ENCODE measurements around the gene MRPS34.

Gene MRPS34

DNA sequence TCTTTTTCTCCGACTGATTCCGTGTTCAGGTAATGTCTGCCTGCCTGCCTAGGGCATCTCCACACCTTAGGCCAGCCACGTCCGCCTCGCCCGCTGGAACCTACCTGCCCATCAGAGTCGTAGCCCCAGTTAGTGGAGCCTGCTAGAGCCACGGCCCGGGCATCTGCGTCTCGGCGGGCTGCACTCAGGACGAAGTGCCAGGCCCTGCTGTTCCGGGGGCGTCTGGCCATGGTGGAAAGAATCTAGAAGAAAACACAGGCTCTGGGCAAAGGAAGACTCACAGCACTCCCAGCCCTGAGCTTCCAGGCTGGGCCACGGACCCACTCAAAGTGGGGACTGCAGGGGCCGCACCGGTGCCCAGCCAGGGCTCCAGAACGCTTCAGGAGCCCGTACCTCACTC lies 8.3 kb upstream of the MRPS34 start:
- no peak for DNase-seq
- Mint-ChIP-seq H3K4me1 (peaks cover 28% of the 10 kb centered on the region), H3K27me3 (no peaks in the 10 kb centered on the region), H3K36me3 (no peaks in the 10 kb centered on the region), H3K27ac (peak overlapping the region; percentile 87), H3K9me3 (no peaks in the 10 kb centered on the region), H3K4me3 (peak overlapping the region; percentile 82)
- CTCF ChIA-PET, result interaction anchor here (1.0 kb wide), 1 partner anchor 11 kb away, joined by 3 read pairs; the partner anchor contains the start of gene NME3

DNA sequence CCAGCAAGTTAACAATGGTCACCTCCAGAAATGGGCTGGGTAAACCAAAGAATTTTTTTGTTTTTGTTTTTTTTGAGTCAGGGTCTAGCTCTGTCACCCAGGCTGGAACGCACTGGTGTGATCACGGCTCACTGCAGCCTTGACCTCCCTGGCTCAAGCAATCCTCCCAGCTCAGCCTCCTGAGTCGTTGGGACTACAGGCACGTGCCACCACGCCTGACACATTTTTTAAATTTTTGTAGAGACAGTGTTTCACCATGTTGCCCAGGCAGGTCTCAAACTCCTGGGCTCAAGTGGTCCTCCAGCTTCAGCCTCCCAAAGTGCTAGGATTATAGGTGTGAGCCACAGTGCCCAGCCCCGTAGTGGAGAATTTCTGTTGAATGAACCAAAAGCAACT lies 7.7 kb upstream of the MRPS34 start:
- Mint-ChIP-seq H3K4me1 (peaks cover 28% of the 10 kb centered on the region), H3K9me3 (no peaks in the 10 kb centered on the region), H3K4me3 (peak overlapping the region; percentile 82), H3K27me3 (no peaks in the 10 kb centered on the region), H3K27ac (no peak overlapping the region), H3K36me3 (no peaks in the 10 kb centered on the region)
- CTCF ChIA-PET, result no interaction called here
- DNase-seq, result no peak

DNA sequence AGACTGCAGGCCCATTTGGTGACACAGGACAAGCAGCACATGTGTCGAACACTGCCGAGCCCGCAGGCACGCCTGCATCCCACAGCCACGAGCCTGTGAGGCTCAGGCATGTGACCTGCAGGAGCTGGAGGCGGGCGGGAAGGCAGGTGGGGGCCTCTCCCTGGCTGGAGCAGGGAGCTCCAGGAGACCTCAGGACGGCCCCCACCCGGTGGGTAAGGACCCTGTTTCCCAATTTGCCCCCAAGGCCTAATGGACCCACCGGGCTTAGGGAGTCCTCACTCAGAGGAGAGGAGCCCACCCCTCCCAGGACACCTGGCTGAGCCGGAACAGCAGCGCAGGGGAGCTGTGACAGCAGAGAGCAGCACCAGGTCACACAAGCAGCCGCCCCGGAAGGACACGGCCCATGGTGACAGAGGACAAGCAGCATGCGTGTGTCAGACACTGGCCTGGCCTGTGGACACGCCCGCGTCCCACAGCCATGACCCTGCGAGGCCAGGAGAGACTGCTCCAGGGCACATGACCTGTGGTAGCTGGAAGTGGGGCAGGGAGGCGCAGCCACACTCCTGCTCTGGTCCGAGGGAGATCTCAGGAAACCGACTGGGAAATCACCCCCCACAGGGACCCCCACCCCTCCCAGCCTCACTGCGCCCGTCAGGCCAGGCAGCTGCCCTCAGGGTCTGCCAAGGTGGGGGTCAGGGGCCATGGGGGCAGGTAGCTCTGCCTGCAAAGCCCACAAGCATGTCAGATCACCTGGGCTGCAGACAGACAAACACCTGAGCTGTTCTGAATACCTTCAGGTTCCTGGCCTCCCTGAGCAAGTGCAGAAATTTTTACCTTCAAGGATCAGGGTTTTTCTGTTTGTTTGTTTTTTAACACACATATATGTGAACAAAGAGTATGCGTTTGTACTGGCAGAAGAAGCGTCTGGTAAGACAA lies 7.1 kb upstream of the MRPS34 start:
- Mint-ChIP-seq H3K4me1 (peaks cover 31% of the 10 kb centered on the region), H3K27me3 (no peaks in the 10 kb centered on the region), H3K36me3 (no peaks in the 10 kb centered on the region), H3K4me3 (peak overlapping the region; percentile 43), H3K9me3 (no peaks in the 10 kb centered on the region), H3K27ac (no peak overlapping the region)
- no peak for DNase-seq
- CTCF ChIA-PET, result interaction anchor here (0.5 kb wide), 1 partner anchor 1265 kb away, joined by 3 read pairs; no protein-coding TSS in a partner anchor

DNA sequence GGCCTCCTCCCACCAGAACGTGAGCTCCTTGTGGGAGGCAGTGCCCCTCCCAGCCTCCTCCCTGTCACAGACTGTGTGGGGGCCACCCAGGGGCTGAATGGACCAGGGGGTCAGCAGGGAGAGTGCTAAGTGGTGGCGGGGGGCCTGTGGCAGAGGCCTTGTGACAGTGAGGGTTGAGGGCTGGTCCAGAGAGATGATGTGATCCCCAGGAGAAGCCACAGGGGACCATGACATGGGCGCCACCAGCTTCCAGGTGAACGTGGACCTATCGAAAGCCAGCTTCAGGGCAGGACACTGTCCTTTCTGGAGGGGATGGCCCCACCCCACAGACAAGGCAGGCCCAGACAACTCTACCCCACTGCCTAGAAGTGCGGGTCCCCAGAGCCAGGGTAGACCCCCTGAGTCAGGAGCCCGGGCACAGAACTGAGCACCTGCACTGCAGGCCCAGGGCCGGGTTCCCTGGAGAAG lies 6.3 kb upstream of the MRPS34 start:
- Mint-ChIP-seq H3K36me3 (no peaks in the 10 kb centered on the region), H3K9me3 (no peaks in the 10 kb centered on the region), H3K4me3 (peak overlapping the region; percentile 15), H3K27ac (no peak overlapping the region), H3K4me1 (peaks cover 33% of the 10 kb centered on the region), H3K27me3 (no peaks in the 10 kb centered on the region)
- CTCF ChIA-PET, result interaction anchor here (0.5 kb wide), 1 partner anchor 1264 kb away, joined by 3 read pairs; no protein-coding TSS in a partner anchor
- no peak for DNase-seq

GRCh38 chr16:1778200-1779179 lies 5.6 kb upstream of the MRPS34 start:
- CTCF ChIA-PET, result no interaction called here
- Mint-ChIP-seq H3K4me1 (peaks cover 29% of the 10 kb centered on the region), H3K27ac (no peak overlapping the region), H3K9me3 (no peaks in the 10 kb centered on the region), H3K36me3 (no peaks in the 10 kb centered on the region), H3K27me3 (no peaks in the 10 kb centered on the region), H3K4me3 (peak overlapping the region; percentile 15)
- no peak for DNase-seq

DNA sequence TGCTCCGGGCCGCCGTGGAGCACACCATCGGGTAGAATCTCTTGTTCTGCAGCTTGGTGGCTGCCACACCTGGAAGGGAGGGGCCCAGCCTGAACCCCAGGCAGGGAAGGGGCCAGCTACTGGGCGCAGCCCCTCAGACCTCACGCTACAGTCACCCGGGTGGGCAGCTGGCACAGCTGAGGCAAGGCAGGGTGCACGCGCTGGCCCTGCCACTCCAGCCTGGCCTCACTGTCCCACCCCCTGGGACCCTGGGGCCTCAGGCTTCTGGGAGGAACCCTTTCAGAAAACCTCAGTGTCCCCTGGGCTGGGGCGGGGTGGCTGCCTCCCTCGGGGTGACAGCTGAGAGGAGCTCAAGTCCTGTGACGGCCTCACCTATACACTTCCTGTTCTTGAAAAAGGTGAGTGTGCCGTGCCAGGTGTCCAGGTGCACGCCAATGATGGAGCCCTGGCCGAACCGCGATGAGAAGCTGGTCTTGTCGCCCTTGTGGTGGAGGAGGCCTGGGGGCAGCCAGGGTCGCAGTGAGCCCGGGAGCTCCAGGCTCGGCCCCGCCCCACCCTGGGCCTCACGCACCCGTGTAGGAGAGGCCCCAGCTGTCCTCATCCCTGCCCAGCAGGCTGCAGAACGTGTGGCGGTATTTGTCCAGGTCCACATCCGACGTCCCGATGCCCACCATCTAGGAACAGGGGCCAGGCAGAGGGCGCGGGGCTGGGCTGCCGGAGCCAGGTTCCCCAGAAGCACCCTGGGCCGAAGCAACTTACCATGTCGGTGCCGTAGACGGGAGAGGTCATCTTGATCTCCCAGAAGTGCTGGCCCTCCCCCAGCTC lies 4.7 kb upstream of the MRPS34 start:
- CTCF ChIA-PET, result no interaction called here
- Mint-ChIP-seq H3K27me3 (no peaks in the 10 kb centered on the region), H3K9me3 (no peaks in the 10 kb centered on the region), H3K4me3 (no peak overlapping the region), H3K27ac (no peak overlapping the region), H3K36me3 (no peaks in the 10 kb centered on the region), H3K4me1 (peaks cover 25% of the 10 kb centered on the region)
- DNase-seq, result no peak

- Mint-ChIP-seq H3K4me1 (peaks cover 29% of the 10 kb centered on the region), H3K27ac (no peak overlapping the region), H3K27me3 (no peaks in the 10 kb centered on the region), H3K9me3 (no peaks in the 10 kb centered on the region), H3K36me3 (peaks cover 4% of the 10 kb centered on the region), H3K4me3 (no peak overlapping the region)
- CTCF ChIA-PET, result no interaction called here
- DNase-seq, result no peak
Measured at GRCh38 chr16:1776991-1777374, 4.0 kb upstream of the MRPS34 start.

GRCh38 chr16:1776672-1776955 lies 3.7 kb upstream of the MRPS34 start:
- peaks cover 29% of the 10 kb centered on the region for H3K4me1 Mint-ChIP-seq
- no peak overlapping the region for H3K27ac Mint-ChIP-seq
- no peak overlapping the region for H3K4me3 Mint-ChIP-seq
- peaks cover 7% of the 10 kb centered on the region for H3K36me3 Mint-ChIP-seq
- no peaks in the 10 kb centered on the region for H3K9me3 Mint-ChIP-seq
- H3K27me3 Mint-ChIP-seq, result no peaks in the 10 kb centered on the region
- no peak for DNase-seq
- CTCF ChIA-PET, result no interaction called here

DNA sequence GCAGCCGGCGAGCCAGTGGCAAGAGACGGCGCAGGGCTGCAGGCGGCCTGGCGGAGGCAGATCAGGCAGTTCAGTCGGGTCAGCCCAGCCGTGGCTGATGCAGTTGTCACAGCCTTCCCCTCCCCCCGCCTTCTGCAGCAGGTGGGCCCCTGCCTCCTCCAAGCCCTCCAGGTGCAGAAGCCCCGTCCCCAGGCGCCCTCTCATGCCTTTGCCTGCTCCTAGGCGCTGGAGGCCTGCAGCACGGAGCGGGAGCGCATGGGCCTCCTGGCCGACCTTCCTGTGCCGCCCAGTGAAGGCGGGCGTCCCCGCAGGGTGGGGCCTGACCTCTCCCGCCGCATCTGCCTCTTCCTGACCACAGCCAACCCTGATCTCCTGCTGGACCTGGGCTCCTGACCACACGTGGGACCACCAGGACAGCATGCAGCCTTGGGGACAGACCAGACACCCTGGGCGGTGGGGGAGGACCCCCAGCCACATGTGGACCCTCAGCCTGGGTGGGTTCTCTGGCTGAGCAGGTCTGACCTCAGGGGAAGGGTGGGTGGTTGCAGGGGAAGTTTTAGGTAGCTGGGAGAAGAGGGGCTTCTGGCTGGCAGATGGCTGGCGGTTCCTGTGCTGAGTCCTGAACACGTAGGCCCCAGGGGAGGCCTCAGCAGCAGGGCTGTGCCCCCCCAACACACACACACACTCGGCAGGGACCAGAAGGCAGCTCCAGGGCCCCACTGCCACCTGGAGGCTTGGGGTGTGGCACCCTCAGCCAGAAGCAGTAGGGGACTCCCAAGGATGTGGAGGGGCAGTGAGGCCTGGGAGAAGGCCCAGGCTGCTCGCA lies 3.1 kb upstream of the MRPS34 start:
- H3K27ac Mint-ChIP-seq, result no peak overlapping the region
- H3K27me3 Mint-ChIP-seq, result no peaks in the 10 kb centered on the region
- peaks cover 23% of the 10 kb centered on the region for H3K4me1 Mint-ChIP-seq
- no peaks in the 10 kb centered on the region for H3K9me3 Mint-ChIP-seq
- H3K4me3 Mint-ChIP-seq, result no peak overlapping the region
- DNase-seq, result no peak
- CTCF ChIA-PET, result no interaction called here
- H3K36me3 Mint-ChIP-seq, result peaks cover 7% of the 10 kb centered on the region

DNA sequence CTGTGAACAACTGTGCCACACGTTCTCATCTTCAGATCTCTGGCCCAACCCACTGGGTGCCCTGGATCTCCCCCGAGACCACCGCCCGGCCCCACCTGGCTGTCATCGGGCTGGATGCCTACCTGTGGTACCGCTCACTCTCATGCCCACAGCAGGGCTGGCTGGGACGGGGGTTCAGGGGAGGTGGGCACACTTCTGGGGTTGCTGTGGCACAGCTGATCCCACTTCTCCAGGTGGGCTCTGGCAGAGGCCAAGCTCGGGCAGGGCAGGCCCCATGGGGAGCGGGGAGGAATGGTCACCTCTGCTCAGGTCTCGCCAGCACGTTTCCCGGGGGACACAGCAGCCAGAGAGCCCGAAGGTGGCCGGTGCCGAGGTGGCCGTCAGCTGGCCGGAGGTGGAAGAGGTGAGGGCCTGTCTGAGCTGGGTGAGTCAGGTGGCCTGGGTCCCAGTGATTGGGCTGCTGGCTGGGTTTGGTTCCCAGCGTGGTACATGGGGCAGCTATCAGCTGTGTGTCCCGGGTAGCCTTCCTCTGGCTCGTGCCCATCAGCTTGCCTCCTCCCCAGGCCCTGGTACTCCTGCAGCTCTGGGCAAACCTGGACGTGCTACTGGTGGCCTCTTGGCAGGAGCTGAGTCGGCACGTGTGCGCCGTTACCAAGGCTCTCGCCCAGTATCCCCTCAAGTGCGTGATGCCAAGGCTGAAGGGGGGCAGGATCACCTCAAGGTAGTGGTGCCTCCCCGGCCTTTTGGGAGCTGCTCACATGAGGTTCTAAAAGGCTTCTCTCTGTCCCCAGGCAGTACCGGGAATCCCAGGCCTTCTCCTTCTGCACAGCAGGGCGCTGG lies 2.3 kb upstream of the MRPS34 start:
- Mint-ChIP-seq H3K27ac (no peak overlapping the region), H3K9me3 (no peaks in the 10 kb centered on the region)
- CTCF ChIA-PET, result interaction anchor here (0.9 kb wide), 1 partner anchor 39 kb away, joined by 3 read pairs; no protein-coding TSS in a partner anchor

GRCh38 chr16:1774448-1774780 lies 1.5 kb upstream of the MRPS34 start:
- peaks cover 24% of the 10 kb centered on the region for H3K4me1 Mint-ChIP-seq
- H3K27me3 Mint-ChIP-seq, result no peaks in the 10 kb centered on the region
- CTCF ChIA-PET, result interaction anchor here (0.9 to 1.4 kb wide), 4 partner anchors 8 to 177 kb away, joined by 3 to 9 read pairs (median 3); partner anchors contain the start of genes MAPK8IP3, NUBP2 and SPSB3
- peaks cover 7% of the 10 kb centered on the region for H3K36me3 Mint-ChIP-seq
- H3K27ac Mint-ChIP-seq, result no peak overlapping the region
- DNase-seq, result no peak
- H3K4me3 Mint-ChIP-seq, result peak overlapping the region; percentile 96
- no peaks in the 10 kb centered on the region for H3K9me3 Mint-ChIP-seq

More for the DNA sequence above, 2.3 kb upstream of the MRPS34 start:
- peaks cover 21% of the 10 kb centered on the region for H3K4me1 Mint-ChIP-seq
- H3K27me3 Mint-ChIP-seq, result no peaks in the 10 kb centered on the region
- DNase-seq, result no peak
- peaks cover 7% of the 10 kb centered on the region for H3K36me3 Mint-ChIP-seq
- H3K4me3 Mint-ChIP-seq, result peak overlapping the region; percentile 58

- DNase-seq, result no peak
- no peaks in the 10 kb centered on the region for H3K9me3 Mint-ChIP-seq
- CTCF ChIA-PET, result interaction anchor here (0.9 to 1.4 kb wide), 4 partner anchors 9 to 177 kb away, joined by 3 to 9 read pairs (median 3); partner anchors contain the start of genes MAPK8IP3, NUBP2 and SPSB3
- no peaks in the 10 kb centered on the region for H3K27me3 Mint-ChIP-seq
- H3K4me3 Mint-ChIP-seq, result peak overlapping the region; percentile 96
- peaks cover 24% of the 10 kb centered on the region for H3K4me1 Mint-ChIP-seq
- peaks cover 7% of the 10 kb centered on the region for H3K36me3 Mint-ChIP-seq
- peak overlapping the region; percentile 76 for H3K27ac Mint-ChIP-seq
Measured at GRCh38 chr16:1773703-1774447, 941 bp upstream of the MRPS34 start.

All from activated naive CD4-positive, alpha-beta T cell treated with anti-CD3 and anti-CD28 coated beads, Interleukin-2, amount 10 ng/mL, durations not matched to agents 7 days and 5 days (primary cell).